HG03159 (cell line): ENCODE measurements around the gene ARID3C.

Source experiments
- ATAC-seq: cut with Tn5 transposase; IDR thresholded peaks from one replicate; pipeline ENCODE4 v1.9.1; 2021; ENCODE audit warnings: mild to moderate bottlenecking, moderate library complexity; ENCODE audit not compliant: unreplicated experiment

ARID3C gene

GRCh38 chr9:34578241-34579103 is 50.4 kb downstream of the ARID3C start:
- no peak for ATAC-seq

GRCh38 chr9:34577400-34578240 is 51.2 kb downstream of the ARID3C start:
- no peak for ATAC-seq

GRCh38 chr9:34576597-34577399 is 52.1 kb downstream of the ARID3C start:
- ATAC-seq: no peak

GRCh38 chr9:34575862-34576596 is 52.8 kb downstream of the ARID3C start:
- ATAC-seq: no peak

- no peak for ATAC-seq
Observed at GRCh38 chr9:34575241-34575640, 53.6 kb downstream of the ARID3C start.

- ATAC-seq: no peak
Observed at GRCh38 chr9:34574571-34574970, 54.3 kb downstream of the ARID3C start.

GRCh38 chr9:34573599-34574325 is 55.1 kb downstream of the ARID3C start:
- no peak for ATAC-seq

GRCh38 chr9:34572628-34573027 is 56.2 kb downstream of the ARID3C start:
- no peak for ATAC-seq

GRCh38 chr9:34572092-34572491 is 56.8 kb downstream of the ARID3C start:
- ATAC-seq: no peak

- no peak for ATAC-seq
Observed at GRCh38 chr9:34571481-34571810, 57.4 kb downstream of the ARID3C start.
